Brain microvascular endothelial cell (primary cell): ENCODE results near the gene ZGPAT.

Experiments used
- DNase-seq: peaks from one replicate; pipeline ENCODE4 v3.0.0-alpha.2; 2020
- H3K27ac ChIP-seq: fragments of 250-450 bp; sonication (Bioruptor Pico); 2 replicates; pipeline ENCODE4 v1.5.1; 2020; ENCODE audit warnings: mild to moderate bottlenecking, moderate library complexity
- H3K27me3 ChIP-seq: fragments of 250-450 bp; sonication (Bioruptor Pico); replicated peaks from 2 replicates; pipeline ENCODE4 v1.5.1; 2020; ENCODE audit warnings: mild to moderate bottlenecking
- H3K36me3 ChIP-seq: fragments of 250-450 bp; sonication (Bioruptor Pico); replicated peaks from 2 replicates; pipeline ENCODE4 v1.5.1; 2020; ENCODE audit warnings: mild to moderate bottlenecking
- H3K4me3 ChIP-seq: 2 replicates; pipeline ENCODE4 v1.5.1; 2011; ENCODE audit warnings: low read depth, mild to moderate bottlenecking, control low read depth, low read length, moderate library complexity
- CTCF ChIP-seq: IDR thresholded peaks from 2 replicates; pipeline ENCODE4 v1.5.1; 2011; ENCODE audit warnings: low read depth, mild to moderate bottlenecking, moderate library complexity, low read length, control low read depth, inconsistent platforms; ENCODE audit errors: missing control alignments
- in situ Hi-C: cut with HindIII; loops from 2 replicates; pipeline ENCODE4 v1.10.0; 2017; ENCODE audit warnings: low sequenced_read_pairs, low pct_ligation_motif_present

Gene ZGPAT

GRCh38 chr20:63733117-63733516 is 25.3 kb downstream of the ZGPAT start:
- H3K27me3 ChIP-seq = no peaks in the 10 kb centered on the region
- in situ Hi-C loops = no loop called here
- peaks cover 28% of the 10 kb centered on the region for H3K36me3 ChIP-seq
- no peak for DNase-seq
- H3K27ac ChIP-seq = no peak overlapping the region
- no peak for TF ChIP-seq CTCF
- no peak overlapping the region for H3K4me3 ChIP-seq

- in situ Hi-C loops = no loop called here
- no peak for TF ChIP-seq CTCF
- peaks cover 28% of the 10 kb centered on the region for H3K36me3 ChIP-seq
- no peaks in the 10 kb centered on the region for H3K27me3 ChIP-seq
- no peak overlapping the region for H3K4me3 ChIP-seq
- no peak overlapping the region for H3K27ac ChIP-seq
- no peak for DNase-seq
Measured at GRCh38 chr20:63733579-63734081, 25.8 kb downstream of the ZGPAT start.

GRCh38 chr20:63734111-63734945 is 26.5 kb downstream of the ZGPAT start:
- H3K4me3 ChIP-seq = no peak overlapping the region
- in situ Hi-C loops = no loop called here
- peaks cover 28% of the 10 kb centered on the region for H3K36me3 ChIP-seq
- DNase-seq = no peak
- TF ChIP-seq CTCF = no peak
- no peak overlapping the region for H3K27ac ChIP-seq
- H3K27me3 ChIP-seq = no peaks in the 10 kb centered on the region

GRCh38 chr20:63734946-63735858 is 27.4 kb downstream of the ZGPAT start:
- H3K36me3 ChIP-seq = peaks cover 22% of the 10 kb centered on the region
- DNase-seq = no peak
- no peak for TF ChIP-seq CTCF
- H3K27me3 ChIP-seq = no peaks in the 10 kb centered on the region
- H3K27ac ChIP-seq = no peak overlapping the region
- H3K4me3 ChIP-seq = no peak overlapping the region
- in situ Hi-C loops = no loop called here

- TF ChIP-seq CTCF = no peak
- in situ Hi-C loops = no loop called here
- Histone ChIP-seq H3K27ac (no peak within 1 kb of the TSS), H3K27me3 (no peaks in the 10 kb centered on the region), H3K4me3 (no peak within 1 kb of the TSS), H3K36me3 (peaks cover 22% of the 10 kb centered on the region)
- no peak for DNase-seq
Measured at GRCh38 chr20:63735859-63736718, 28.2 kb downstream of the ZGPAT start, which contains the start of gene LIME1. LIME1 (plus strand) TSS chr20:63736664; CDS start chr20:63737550, 886 bp downstream.
